Immature natural killer cell (primary cell): Measurements from ENCODE around the gene VWA8. TPM values are rescaled to one million over a fixed set of nuclear protein-coding genes. Genes with fewer than 3 reads are reported as not detected.
"Not testable (repeated sequence)": the region's sequence is repeated elsewhere in the genome, so short reads cannot be mapped to it uniquely, and the experiment has no call there.

Source experiments
- DNase-seq, 3 donors: peaks; one replicate each; pipeline ENCODE4 v3.0.0; 2022; ENCODE audit warnings: mixed read lengths in 1 of 3
- H3K27ac Mint-ChIP-seq, 6 donors: one replicate each; pipeline ENCODE4 v1.8.0; 2020; ENCODE audit warnings: mixed read lengths in 6 of 6, mild to moderate bottlenecking in 5 of 6, inconsistent platforms in 4 of 6, moderate library complexity in 3 of 6
- H3K27me3 Mint-ChIP-seq, 3 donors: one replicate each; pipeline ENCODE4 v1.8.0; 2020 to 2021; ENCODE audit warnings: low read depth in 3 of 3, mild to moderate bottlenecking in 3 of 3, mixed read lengths in 3 of 3, moderate library complexity in 3 of 3, inconsistent platforms in 1 of 3
- H3K36me3 Mint-ChIP-seq, 3 donors: one replicate each; pipeline ENCODE4 v1.8.0; 2020; ENCODE audit warnings: mixed read lengths in 3 of 3, inconsistent platforms in 2 of 3, mild to moderate bottlenecking in 2 of 3
- H3K4me1 Mint-ChIP-seq, 2 donors: one replicate each; pipeline ENCODE4 v1.8.0; 2020; ENCODE audit warnings: inconsistent platforms in 2 of 2, mild to moderate bottlenecking in 2 of 2, mixed read lengths in 2 of 2, moderate library complexity in 1 of 2
- H3K4me3 Mint-ChIP-seq, 5 donors: one replicate each; pipeline ENCODE4 v1.8.0; 2020; ENCODE audit warnings: mild to moderate bottlenecking in 5 of 5, mixed read lengths in 5 of 5, inconsistent platforms in 3 of 5, moderate library complexity in 3 of 5
- H3K9me3 Mint-ChIP-seq, 6 donors: one replicate each; pipeline ENCODE4 v1.8.0; 2020; ENCODE audit warnings: mild to moderate bottlenecking in 6 of 6, mixed read lengths in 6 of 6, inconsistent platforms in 4 of 6, moderate library complexity in 3 of 6
- polyA plus RNA-seq, 3 donors: library from polyadenylated mRNA; unstranded; fragments of 300-500 nt; fragmentation: Illumina TruSeq; gene quantifications; one replicate each; pipeline ENCODE4 v1.2.3, GENCODE V29; 2021

Gene VWA8
- polyA plus RNA-seq, 3 donors from 2014 or later, result 3.0 to 4.9 (median 3.2) TPM

- Mint-ChIP-seq H3K4me1 (peaks cover 0 to 1% of the 10 kb centered on the region in 2 donors), H3K36me3 (peaks cover 6 to 35% (median 23%) of the 10 kb centered on the region in 3 donors)
Measured at GRCh38 chr13:41851351-41851750, 109.6 kb downstream of the VWA8 start.

GRCh38 chr13:41848435-41849255, 112.3 kb downstream of the VWA8 start:
- peaks cover 0 to 16% (median 14%) of the 10 kb centered on the region in 3 donors for H3K36me3 Mint-ChIP-seq
- peaks cover 0 to 1% of the 10 kb centered on the region in 2 donors for H3K4me1 Mint-ChIP-seq
- peak in 2 of 3 donors; percentile 1 to 24 for DNase-seq
- H3K27ac Mint-ChIP-seq, result peak overlapping the region in 2 of 6 donors; percentile 9 to 28
- H3K4me3 Mint-ChIP-seq, result no peak overlapping the region
- H3K9me3 Mint-ChIP-seq, result no peaks in the 10 kb centered on the region
- H3K27me3 Mint-ChIP-seq, result no peaks in the 10 kb centered on the region

More at GRCh38 chr13:41851351-41851750, 109.6 kb downstream of the VWA8 start:
- no peaks in the 10 kb centered on the region for H3K9me3 Mint-ChIP-seq
- no peak for DNase-seq
- H3K27ac Mint-ChIP-seq, result peak overlapping the region in 2 of 6 donors; percentile 15 to 25
- no peak overlapping the region for H3K4me3 Mint-ChIP-seq
- H3K27me3 Mint-ChIP-seq, result no peaks in the 10 kb centered on the region

- H3K27ac Mint-ChIP-seq, result no peak overlapping the region
- H3K4me3 Mint-ChIP-seq, result no peak overlapping the region
- DNase-seq, result no peak
- H3K4me1 Mint-ChIP-seq, result peaks cover 1 to 3% of the 10 kb centered on the region in 2 donors
- peaks cover 0 to 6% (median 2%) of the 10 kb centered on the region in 3 donors for H3K36me3 Mint-ChIP-seq
- no peaks in the 10 kb centered on the region for H3K27me3 Mint-ChIP-seq
- H3K9me3 Mint-ChIP-seq, result no peaks in the 10 kb centered on the region
Measured at GRCh38 chr13:41847216-41847615, 113.7 kb downstream of the VWA8 start.

- no peak for DNase-seq
- Mint-ChIP-seq H3K4me1 (peaks cover 0 to 11% of the 10 kb centered on the region in 2 donors), H3K27me3 (peaks cover 0 to 4% (median 0%) of the 10 kb centered on the region in 3 donors), H3K36me3 (peaks cover 0 to 22% (median 14%) of the 10 kb centered on the region in 3 donors), H3K27ac (no peak overlapping the region), H3K9me3 (no peaks in the 10 kb centered on the region), H3K4me3 (no peak overlapping the region)
Measured at GRCh38 chr13:41842036-41842620, 118.8 kb downstream of the VWA8 start.

- peaks cover 0 to 4% (median 0%) of the 10 kb centered on the region in 3 donors for H3K27me3 Mint-ChIP-seq
- H3K36me3 Mint-ChIP-seq, result peaks cover 11 to 39% (median 39%) of the 10 kb centered on the region in 3 donors
- H3K4me1 Mint-ChIP-seq, result peaks cover 0 to 11% of the 10 kb centered on the region in 2 donors
- H3K27ac Mint-ChIP-seq, result no peak overlapping the region
- H3K4me3 Mint-ChIP-seq, result no peak overlapping the region
- no peak for DNase-seq
- no peaks in the 10 kb centered on the region for H3K9me3 Mint-ChIP-seq
Measured at GRCh38 chr13:41837629-41838028, 123.3 kb downstream of the VWA8 start.

- no peak overlapping the region for H3K4me3 Mint-ChIP-seq
Measured at GRCh38 chr13:41835871-41836270, 125.0 kb downstream of the VWA8 start.

GRCh38 chr13:41834697-41835096, 126.2 kb downstream of the VWA8 start:
- not testable (repeated sequence) for H3K27me3 Mint-ChIP-seq, DNase-seq, H3K4me1 Mint-ChIP-seq, H3K9me3 Mint-ChIP-seq, H3K27ac Mint-ChIP-seq, H3K4me3 Mint-ChIP-seq
- H3K36me3 Mint-ChIP-seq, result peaks cover 11 to 49% (median 37%) of the 10 kb centered on the region in 3 donors

More at GRCh38 chr13:41835871-41836270, 125.0 kb downstream of the VWA8 start:
- DNase-seq, result no peak
- Mint-ChIP-seq H3K27me3 (peaks cover 0 to 4% (median 0%) of the 10 kb centered on the region in 3 donors), H3K27ac (no peak overlapping the region), H3K9me3 (no peaks in the 10 kb centered on the region), H3K4me1 (peaks cover 0 to 6% of the 10 kb centered on the region in 2 donors), H3K36me3 (peaks cover 11 to 48% (median 36%) of the 10 kb centered on the region in 3 donors)

GRCh38 chr13:41833831-41834230, 127.1 kb downstream of the VWA8 start:
- Mint-ChIP-seq H3K4me1 (peaks cover 0 to 6% of the 10 kb centered on the region in 2 donors), H3K27me3 (peaks cover 0 to 1% (median 0%) of the 10 kb centered on the region in 3 donors), H3K27ac (no peak overlapping the region), H3K36me3 (peaks cover 19 to 40% (median 38%) of the 10 kb centered on the region in 3 donors), H3K9me3 (no peaks in the 10 kb centered on the region), H3K4me3 (no peak overlapping the region)
- DNase-seq, result no peak

- DNase-seq, result no peak
- Mint-ChIP-seq H3K27me3 (no peaks in the 10 kb centered on the region), H3K4me1 (peaks cover 0 to 6% of the 10 kb centered on the region in 2 donors), H3K36me3 (peaks cover 20 to 40% (median 38%) of the 10 kb centered on the region in 3 donors), H3K9me3 (no peaks in the 10 kb centered on the region), H3K4me3 (no peak overlapping the region), H3K27ac (no peak overlapping the region)
Measured at GRCh38 chr13:41833201-41833600, 127.7 kb downstream of the VWA8 start.

- H3K4me1 Mint-ChIP-seq, result peaks cover 0 to 6% of the 10 kb centered on the region in 2 donors
- H3K27ac Mint-ChIP-seq, result no peak overlapping the region
- H3K27me3 Mint-ChIP-seq, result peaks cover 0 to 2% (median 0%) of the 10 kb centered on the region in 3 donors
- no peak overlapping the region for H3K4me3 Mint-ChIP-seq
- no peak for DNase-seq
- no peaks in the 10 kb centered on the region for H3K9me3 Mint-ChIP-seq
- peaks cover 23 to 34% (median 32%) of the 10 kb centered on the region in 3 donors for H3K36me3 Mint-ChIP-seq
Measured at GRCh38 chr13:41827507-41828213, 133.2 kb downstream of the VWA8 start.

- DNase-seq, result no peak
- Mint-ChIP-seq H3K9me3 (no peaks in the 10 kb centered on the region), H3K36me3 (peaks cover 21 to 38% (median 23%) of the 10 kb centered on the region in 3 donors), H3K27ac (no peak overlapping the region), H3K27me3 (peaks cover 0 to 2% (median 0%) of the 10 kb centered on the region in 3 donors), H3K4me1 (peaks cover 0 to 6% of the 10 kb centered on the region in 2 donors), H3K4me3 (no peak overlapping the region)
Measured at GRCh38 chr13:41825691-41826090, 135.2 kb downstream of the VWA8 start.

GRCh38 chr13:41823476-41823875, 137.4 kb downstream of the VWA8 start:
- peaks cover 0 to 6% of the 10 kb centered on the region in 2 donors for H3K4me1 Mint-ChIP-seq
- peaks cover 0 to 2% (median 0%) of the 10 kb centered on the region in 3 donors for H3K27me3 Mint-ChIP-seq
- H3K27ac Mint-ChIP-seq, result no peak overlapping the region
- H3K4me3 Mint-ChIP-seq, result no peak overlapping the region
- no peaks in the 10 kb centered on the region for H3K9me3 Mint-ChIP-seq
- no peak for DNase-seq
- H3K36me3 Mint-ChIP-seq, result peaks cover 25 to 30% (median 30%) of the 10 kb centered on the region in 3 donors

GRCh38 chr13:41822560-41822959, 138.3 kb downstream of the VWA8 start:
- peaks cover 22 to 33% (median 29%) of the 10 kb centered on the region in 3 donors for H3K36me3 Mint-ChIP-seq
- no peak overlapping the region for H3K4me3 Mint-ChIP-seq
- H3K4me1 Mint-ChIP-seq, result peaks cover 0 to 6% of the 10 kb centered on the region in 2 donors
- H3K27me3 Mint-ChIP-seq, result no peaks in the 10 kb centered on the region
- H3K27ac Mint-ChIP-seq, result peak overlapping the region in 2 of 6 donors; percentile 15 to 36
- H3K9me3 Mint-ChIP-seq, result no peaks in the 10 kb centered on the region
- no peak for DNase-seq
